ENCODE measurements around the gene ASPDH.
A peak's percentile ranks its signal among the peaks of the same experiment; 100 is the strongest.

ASPDH gene

GRCh38 chr19:50512999-50513745 lies 541 bp downstream of the ASPDH start:
- no peak for DNase-seq

GRCh38 chr19:50512112-50512998 lies 1.4 kb downstream of the ASPDH start:
- no peak for DNase-seq

- peak; percentile 99 for DNase-seq
These were observed 2.5 kb downstream of the ASPDH start, which contains the start of gene JOSD2 for GRCh38 chr19:50511069-50511822. TSS of gene JOSD2 (minus strand) at chr19:50511191. CDS start at chr19:50510431, 760 bp downstream.

- DNase-seq = no peak
These were observed 3.0 kb downstream of the ASPDH start for GRCh38 chr19:50510700-50511068.

- DNase-seq = no peak
These were observed 3.5 kb downstream of the ASPDH start for GRCh38 chr19:50510121-50510670.

GRCh38 chr19:50509366-50509765 lies 4.3 kb downstream of the ASPDH start:
- no peak for DNase-seq

GRCh38 chr19:50508843-50509190 lies 4.9 kb downstream of the ASPDH start:
- no peak for DNase-seq

- DNase-seq = no peak
These were observed 6.3 kb downstream of the ASPDH start for GRCh38 chr19:50507376-50507775.

GRCh38 chr19:50506700-50507099 lies 7.0 kb downstream of the ASPDH start:
- DNase-seq = no peak

GRCh38 chr19:50505856-50506611 lies 7.7 kb downstream of the ASPDH start:
- DNase-seq = no peak

- no peak for DNase-seq
These were observed 11.9 kb downstream of the ASPDH start for GRCh38 chr19:50501568-50502475.

- no peak for DNase-seq
These were observed 12.5 kb downstream of the ASPDH start for GRCh38 chr19:50501186-50501567.

GRCh38 chr19:50500753-50501151 lies 13.0 kb downstream of the ASPDH start:
- no peak for DNase-seq

- DNase-seq = no peak
These were observed 13.5 kb downstream of the ASPDH start for GRCh38 chr19:50500060-50500752.

GRCh38 chr19:50498219-50499056 lies 15.3 kb downstream of the ASPDH start:
- DNase-seq = no peak

- no peak for DNase-seq
These were observed 16.7 kb downstream of the ASPDH start for GRCh38 chr19:50497022-50497405.

GRCh38 chr19:50496189-50497021 lies 17.3 kb downstream of the ASPDH start:
- DNase-seq = no peak

- no peak for DNase-seq
These were observed 18.6 kb downstream of the ASPDH start for GRCh38 chr19:50495020-50495531.
